Chondrocyte (in vitro differentiated cells): ENCODE measurements around the gene L3MBTL3. TPM values are rescaled to one million over a fixed set of nuclear protein-coding genes. Genes with fewer than 3 reads are reported as not detected.

ENCODE experiments used
- DNase-seq: peaks from one replicate; pipeline ENCODE4 v3.0.0; 2021; ENCODE audit warnings: mixed read lengths, low spot score
- H3K27ac Mint-ChIP-seq: one replicate; pipeline ENCODE4 v1.8.0; 2021; ENCODE audit warnings: mild to moderate bottlenecking, moderate library complexity, mixed read lengths; ENCODE audit not compliant: unreplicated experiment
- H3K27me3 Mint-ChIP-seq: 2 replicates; pipeline ENCODE4 v1.8.0; 2021; ENCODE audit warnings: low read depth, mixed read lengths
- H3K36me3 Mint-ChIP-seq: 2 replicates; pipeline ENCODE4 v1.8.0; 2021; ENCODE audit warnings: low read depth, mixed read lengths
- H3K4me1 Mint-ChIP-seq: 2 replicates; pipeline ENCODE4 v1.8.0; 2021; ENCODE audit warnings: low read depth, mild to moderate bottlenecking, mixed read lengths
- H3K4me3 Mint-ChIP-seq: one replicate; pipeline ENCODE4 v1.8.0; 2021; ENCODE audit warnings: mild to moderate bottlenecking, moderate library complexity, mixed read lengths; ENCODE audit not compliant: unreplicated experiment
- H3K9me3 Mint-ChIP-seq: 2 replicates; pipeline ENCODE4 v1.8.0; 2021; ENCODE audit warnings: low read depth, mixed read lengths
- CTCF ChIP-seq: fragments of 200-600 bp; sonication (generic); IDR thresholded peaks from 2 replicates; pipeline ENCODE4 v1.5.0; 2021; ENCODE audit warnings: antibody characterized with exemption, mild to moderate bottlenecking, moderate library complexity
- total RNA-seq: library from RNA; stranded (reverse); gene quantifications from 3 replicates; pipeline ENCODE4 v1.2.1, GENCODE V29; 2021

The L3MBTL3 gene
- total RNA-seq, 1 donor from 2014 or later, result 15.4 TPM

GRCh38 chr6:130055271-130055670 lies 36.9 kb downstream of the L3MBTL3 start:
- no peak overlapping the region for H3K27ac Mint-ChIP-seq
- H3K9me3 Mint-ChIP-seq, result no peaks in the 10 kb centered on the region
- no peaks in the 10 kb centered on the region for H3K4me1 Mint-ChIP-seq
- H3K4me3 Mint-ChIP-seq, result no peak overlapping the region
- no peak for TF ChIP-seq CTCF
- H3K27me3 Mint-ChIP-seq, result no peaks in the 10 kb centered on the region
- no peak for DNase-seq
- peaks cover 41% of the 10 kb centered on the region for H3K36me3 Mint-ChIP-seq

- DNase-seq, result no peak
- no peak for TF ChIP-seq CTCF
- Mint-ChIP-seq H3K27me3 (no peaks in the 10 kb centered on the region), H3K9me3 (no peaks in the 10 kb centered on the region), H3K4me1 (no peaks in the 10 kb centered on the region), H3K36me3 (peaks cover 45% of the 10 kb centered on the region), H3K4me3 (no peak overlapping the region), H3K27ac (no peak overlapping the region)
These were observed 39.1 kb downstream of the L3MBTL3 start for GRCh38 chr6:130057495-130057894.

GRCh38 chr6:130063806-130064205 lies 45.4 kb downstream of the L3MBTL3 start:
- no peak for DNase-seq
- no peaks in the 10 kb centered on the region for H3K4me1 Mint-ChIP-seq
- H3K27me3 Mint-ChIP-seq, result no peaks in the 10 kb centered on the region
- peaks cover 15% of the 10 kb centered on the region for H3K36me3 Mint-ChIP-seq
- no peak overlapping the region for H3K4me3 Mint-ChIP-seq
- H3K27ac Mint-ChIP-seq, result no peak overlapping the region
- no peaks in the 10 kb centered on the region for H3K9me3 Mint-ChIP-seq
- no peak for TF ChIP-seq CTCF

GRCh38 chr6:130065609-130066156 lies 47.3 kb downstream of the L3MBTL3 start:
- Mint-ChIP-seq H3K4me3 (no peak overlapping the region), H3K9me3 (no peaks in the 10 kb centered on the region), H3K4me1 (peaks cover 5% of the 10 kb centered on the region), H3K36me3 (peaks cover 14% of the 10 kb centered on the region), H3K27ac (no peak overlapping the region), H3K27me3 (no peaks in the 10 kb centered on the region)
- no peak for DNase-seq
- TF ChIP-seq CTCF, result no peak

- no peak for DNase-seq
- no peaks in the 10 kb centered on the region for H3K9me3 Mint-ChIP-seq
- no peak overlapping the region for H3K4me3 Mint-ChIP-seq
- peaks cover 7% of the 10 kb centered on the region for H3K36me3 Mint-ChIP-seq
- no peaks in the 10 kb centered on the region for H3K27me3 Mint-ChIP-seq
- H3K27ac Mint-ChIP-seq, result no peak overlapping the region
- H3K4me1 Mint-ChIP-seq, result peaks cover 7% of the 10 kb centered on the region
- no peak for TF ChIP-seq CTCF
These were observed 51.1 kb downstream of the L3MBTL3 start for GRCh38 chr6:130069485-130069884.
